ENCODE measurements around the gene LGALS9B. TPM values are rescaled to one million over a fixed set of nuclear protein-coding genes. Genes with fewer than 3 reads are reported as not detected.

LGALS9B gene
- not detected for total RNA-seq

DNA sequence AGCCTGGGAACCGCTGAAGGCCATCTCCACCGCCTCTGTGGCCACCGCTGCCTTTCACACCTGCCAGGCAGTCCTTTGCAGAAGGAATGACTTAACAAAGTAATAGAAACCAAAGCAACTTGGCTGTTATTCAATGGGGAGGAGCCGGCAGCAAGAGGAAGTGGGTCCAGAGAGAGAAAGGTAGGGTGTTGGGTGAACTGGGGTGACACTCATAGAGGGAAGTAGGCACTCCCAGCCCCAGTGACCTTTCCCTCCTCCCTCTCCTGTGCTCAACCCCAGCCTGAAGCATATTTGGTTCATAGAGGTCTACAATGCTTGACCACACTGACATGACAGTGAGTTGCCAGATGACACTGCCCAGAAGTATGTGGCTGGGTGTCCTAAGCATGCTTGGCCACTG lies at the start of gene LGALS9B:
Gene LGALS9B (minus strand): TSS at position 93 of the 400 bp plus-strand sequence. CDS start 69 bp downstream, at position 24.

Small RNAs within 50 kb of the gene (small RNA-seq; reads per million reads assigned to genes)
- not detected for gene YWHAEP3

Other genes with a start within 250 kb of the LGALS9B start
- gene CDRT15L2, start 112.2 kb upstream of the LGALS9B start, total RNA-seq, result not detected

All from diencephalon (tissue), 1 donor.